ENCODE measurements around the gene CTSF.

CTSF gene

GRCh38 chr11:66580803-66581202 is 12.4 kb upstream of the CTSF start:
- H3K9ac ChIP-seq (ENCODE audit: low read length): no peak overlapping the region
- H4K20me1 ChIP-seq (ENCODE audit: low read depth, low read length): no peaks in the 10 kb centered on the region
- no peak overlapping the region for H2AFZ ChIP-seq (ENCODE audit: low read depth, low read length, severe bottlenecking)
- no peak overlapping the region for H3K4me3 ChIP-seq (ENCODE audit: insufficient read depth, low read length, poor library complexity, severe bottlenecking)
- TF ChIP-seq CTCF (IDR thresholded peaks at IDR 0.05; ENCODE audit: insufficient read depth, low read length, poor library complexity, severe bottlenecking) (no peak), EZH2phosphoT487 (conservative IDR thresholded peaks at IDR 0.05; ENCODE audit: low read length) (no peak)
- no peak overlapping the region for H3K27ac ChIP-seq (ENCODE audit: low read depth, low read length)
- H3K9me2 ChIP-seq (replicated peaks; ENCODE audit: insufficient read depth, low read length): no peaks in the 10 kb centered on the region
- no peak overlapping the region for H3K4me2 ChIP-seq (ENCODE audit: low read depth, low read length, poor library complexity, severe bottlenecking)
- H3K27me3 ChIP-seq (ENCODE audit: low read length): no peaks in the 10 kb centered on the region
- H3K79me2 ChIP-seq (ENCODE audit: insufficient read depth, low read length): no peaks in the 10 kb centered on the region
- H3F3A ChIP-seq (ENCODE audit: insufficient read depth): no peaks in the 10 kb centered on the region
- no peaks in the 10 kb centered on the region for H3K36me3 ChIP-seq (ENCODE audit: low read length)
- peaks cover 5% of the 10 kb centered on the region; the same call in 1 of the 2 replicates for H3K9me3 ChIP-seq (ENCODE audit: insufficient read depth, low read length)

GRCh38 chr11:66579017-66579606 is 10.7 kb upstream of the CTSF start:
- Histone ChIP-seq H3K9me2 (replicated peaks; ENCODE audit: insufficient read depth, low read length) (no peaks in the 10 kb centered on the region), H3K27me3 (ENCODE audit: low read length) (no peaks in the 10 kb centered on the region), H3K9me3 (ENCODE audit: insufficient read depth, low read length) (peaks cover 5% of the 10 kb centered on the region; the same call in 1 of the 2 replicates), H3K79me2 (ENCODE audit: insufficient read depth, low read length) (no peaks in the 10 kb centered on the region), H2AFZ (ENCODE audit: low read depth, low read length, severe bottlenecking) (no peak overlapping the region), H3K4me3 (ENCODE audit: insufficient read depth, low read length, poor library complexity, severe bottlenecking) (no peak overlapping the region), H3F3A (ENCODE audit: insufficient read depth) (no peaks in the 10 kb centered on the region), H4K20me1 (ENCODE audit: low read depth, low read length) (no peaks in the 10 kb centered on the region), H3K9ac (ENCODE audit: low read length) (no peak overlapping the region), H3K27ac (ENCODE audit: low read depth, low read length) (no peak overlapping the region), H3K4me2 (ENCODE audit: low read depth, low read length, poor library complexity, severe bottlenecking) (no peak overlapping the region), H3K36me3 (ENCODE audit: low read length) (no peaks in the 10 kb centered on the region)
- TF ChIP-seq CTCF (IDR thresholded peaks at IDR 0.05; ENCODE audit: insufficient read depth, low read length, poor library complexity, severe bottlenecking) (peak; percentile 63), EZH2phosphoT487 (conservative IDR thresholded peaks at IDR 0.05; ENCODE audit: low read length) (no peak)

GRCh38 chr11:66570850-66571180 is 2.4 kb upstream of the CTSF start:
- no peak overlapping the region for H3K4me3 ChIP-seq (ENCODE audit: insufficient read depth, low read length, poor library complexity, severe bottlenecking)
- no peaks in the 10 kb centered on the region for H3K36me3 ChIP-seq (ENCODE audit: low read length)
- no peaks in the 10 kb centered on the region for H3K79me2 ChIP-seq (ENCODE audit: insufficient read depth, low read length)
- no peaks in the 10 kb centered on the region for H3K9me2 ChIP-seq (replicated peaks; ENCODE audit: insufficient read depth, low read length)
- no peak overlapping the region for H2AFZ ChIP-seq (ENCODE audit: low read depth, low read length, severe bottlenecking)
- TF ChIP-seq EZH2phosphoT487 (conservative IDR thresholded peaks at IDR 0.05; ENCODE audit: low read length) (no peak), CTCF (IDR thresholded peaks at IDR 0.05; ENCODE audit: insufficient read depth, low read length, poor library complexity, severe bottlenecking) (no peak)
- no peaks in the 10 kb centered on the region for H3F3A ChIP-seq (ENCODE audit: insufficient read depth)
- no peak overlapping the region for H3K9ac ChIP-seq (ENCODE audit: low read length)
- no peaks in the 10 kb centered on the region for H3K9me3 ChIP-seq (ENCODE audit: insufficient read depth, low read length)
- H4K20me1 ChIP-seq (ENCODE audit: low read depth, low read length): no peaks in the 10 kb centered on the region
- no peak overlapping the region for H3K27ac ChIP-seq (ENCODE audit: low read depth, low read length)
- H3K4me2 ChIP-seq (ENCODE audit: low read depth, low read length, poor library complexity, severe bottlenecking): no peak overlapping the region
- no peaks in the 10 kb centered on the region for H3K27me3 ChIP-seq (ENCODE audit: low read length)
